Adrenal gland (tissue), 5 donors: ENCODE measurements around the gene ATP6V1C2.

Source experiments
- POLR2A ChIP-seq, 2 donors: fragments of 450-650 bp; IDR thresholded peaks; one replicate each; pipeline ENCODE4 v1.6.1; 2017; ENCODE audit warnings: antibody characterized with exemption in 2 of 2, mild to moderate bottlenecking in 2 of 2, moderate library complexity in 1 of 2
- TF ChIP-seq, protein P1 (sequence below), 6 experiments: fragments of 450-650 bp in 4 of 6; fragments of 200-600 bp in 2 of 6; sonication (generic) in 1 of 6; IDR thresholded peaks; 1 replicate in 5 of 6; 2 replicates in 1 of 6; pipeline versions ENCODE4 v1.5.1 to v1.8.0; 2016 to 2021; ENCODE audit warnings: antibody characterized with exemption in 6 of 6, mild to moderate bottlenecking in 2 of 6, moderate library complexity in 1 of 6
- donor health status: DM: no; HTN: no; CAD: no.

DNA sequence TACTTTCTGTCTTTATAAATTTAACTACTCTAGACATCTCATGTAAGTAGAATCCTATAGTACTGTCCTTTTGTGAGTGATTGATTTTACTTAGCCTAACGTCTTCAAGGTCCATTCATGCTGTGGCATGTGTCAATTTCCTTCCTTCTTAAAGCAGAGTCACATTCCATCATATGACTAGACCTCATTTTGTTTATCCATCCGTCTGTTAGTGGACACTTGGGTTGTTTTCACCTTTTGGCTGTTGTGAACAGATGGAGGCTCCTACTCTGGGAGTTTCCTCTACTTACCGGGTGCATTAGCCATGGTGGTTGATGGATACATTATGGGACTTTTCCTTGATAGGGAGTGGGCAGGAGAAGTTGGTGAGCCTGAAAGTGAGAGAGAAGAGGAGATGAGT is 97.6 kb downstream of the ATP6V1C2 start:
- TF ChIP-seq, protein P1, sequence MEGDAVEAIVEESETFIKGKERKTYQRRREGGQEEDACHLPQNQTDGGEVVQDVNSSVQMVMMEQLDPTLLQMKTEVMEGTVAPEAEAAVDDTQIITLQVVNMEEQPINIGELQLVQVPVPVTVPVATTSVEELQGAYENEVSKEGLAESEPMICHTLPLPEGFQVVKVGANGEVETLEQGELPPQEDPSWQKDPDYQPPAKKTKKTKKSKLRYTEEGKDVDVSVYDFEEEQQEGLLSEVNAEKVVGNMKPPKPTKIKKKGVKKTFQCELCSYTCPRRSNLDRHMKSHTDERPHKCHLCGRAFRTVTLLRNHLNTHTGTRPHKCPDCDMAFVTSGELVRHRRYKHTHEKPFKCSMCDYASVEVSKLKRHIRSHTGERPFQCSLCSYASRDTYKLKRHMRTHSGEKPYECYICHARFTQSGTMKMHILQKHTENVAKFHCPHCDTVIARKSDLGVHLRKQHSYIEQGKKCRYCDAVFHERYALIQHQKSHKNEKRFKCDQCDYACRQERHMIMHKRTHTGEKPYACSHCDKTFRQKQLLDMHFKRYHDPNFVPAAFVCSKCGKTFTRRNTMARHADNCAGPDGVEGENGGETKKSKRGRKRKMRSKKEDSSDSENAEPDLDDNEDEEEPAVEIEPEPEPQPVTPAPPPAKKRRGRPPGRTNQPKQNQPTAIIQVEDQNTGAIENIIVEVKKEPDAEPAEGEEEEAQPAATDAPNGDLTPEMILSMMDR (IDR thresholded peaks at IDR 0.05): no peak
- no peak for TF ChIP-seq POLR2A (IDR thresholded peaks at IDR 0.05)
